SIG-M5 treated with dmso at 0.1 percent for 504 hours (cell line): ENCODE results near the gene CREB3L1.
"Not testable (repeated sequence)": the region's sequence is repeated elsewhere in the genome, so short reads cannot be mapped to it uniquely, and the experiment has no call there.

Experiments used
- DNase-seq: peaks from one replicate; lab custom pipeline; 2025; ENCODE audit not compliant: unreplicated experiment; lab: John Stamatoyannopoulos, UW

The CREB3L1 gene

DNA sequence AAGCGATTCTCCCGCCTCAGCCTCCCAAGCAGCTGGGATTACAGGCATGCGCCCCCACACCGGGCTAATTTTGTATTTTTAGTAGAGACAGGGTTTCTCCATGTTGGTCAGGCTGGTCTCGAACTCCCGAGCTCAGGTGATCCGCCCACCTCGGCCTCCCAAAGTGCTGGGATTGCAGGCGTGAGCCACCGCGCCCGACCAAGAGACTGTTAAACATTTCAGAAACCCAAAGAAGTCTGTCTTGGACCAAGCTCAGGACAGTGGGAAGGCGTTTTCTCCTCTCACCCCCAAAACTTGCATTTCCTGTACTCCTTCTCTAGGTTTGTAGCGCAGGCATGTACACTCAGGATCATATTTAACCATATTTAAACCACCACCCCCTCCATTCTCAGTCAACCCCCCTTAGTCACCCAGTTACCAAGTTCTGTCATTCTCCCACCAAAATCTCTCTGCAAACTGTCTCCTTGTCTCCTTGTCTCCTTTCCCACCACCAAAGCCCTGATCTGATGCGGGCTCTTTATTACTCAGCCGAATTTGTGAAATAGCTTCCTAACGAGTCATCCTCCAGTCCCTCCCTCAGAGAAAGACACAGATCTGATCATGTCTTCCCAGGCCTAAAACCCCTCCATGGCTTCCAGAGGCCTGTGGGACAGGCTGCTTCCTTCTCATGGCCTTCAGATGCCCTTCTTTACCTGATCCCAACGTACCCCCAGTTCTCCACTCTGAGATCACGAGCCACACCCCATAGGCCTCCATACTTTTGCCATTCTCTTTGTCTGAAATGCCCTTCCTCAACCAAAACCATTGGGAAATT, 29.0 kb upstream of the CREB3L1 start:
- DNase-seq: no peak

DNA sequence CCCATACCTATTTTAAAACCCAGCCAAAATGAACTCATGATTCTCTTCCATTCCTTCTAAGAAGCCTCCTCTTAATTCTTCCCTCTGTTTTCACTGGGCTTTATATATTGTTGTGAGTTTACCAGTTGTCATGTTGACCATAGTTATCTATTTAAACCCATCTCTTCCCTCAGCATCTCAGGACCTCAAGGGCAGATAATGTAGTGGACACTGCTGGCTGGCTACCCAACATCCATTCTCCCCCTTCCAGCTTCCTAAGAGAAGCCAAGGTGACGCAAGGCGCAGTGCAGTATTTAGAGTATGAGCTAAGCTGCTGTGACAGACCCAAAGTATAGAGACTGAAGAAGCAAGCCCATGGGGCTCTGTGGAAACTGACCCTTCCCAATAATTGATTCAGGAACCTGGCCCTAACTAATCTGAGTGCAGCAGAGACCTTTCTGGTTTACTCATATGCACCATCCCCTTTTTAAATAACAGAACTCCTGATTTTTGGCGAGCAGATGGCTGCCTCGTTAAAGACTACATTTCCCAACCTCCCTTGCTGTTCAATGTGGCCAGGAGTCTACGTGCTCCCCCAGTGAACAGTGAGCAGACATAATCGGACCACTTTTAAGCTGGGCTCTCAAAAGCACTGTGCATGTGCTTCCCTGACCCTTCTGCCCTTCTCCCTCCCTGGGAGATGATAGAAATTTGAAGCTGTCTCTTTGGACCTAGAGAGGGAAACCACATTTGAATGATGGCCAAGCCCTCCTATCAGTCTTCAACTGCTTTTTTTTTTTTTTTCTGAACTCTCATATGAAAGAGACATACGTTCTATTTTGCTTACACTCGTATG, 28.1 kb upstream of the CREB3L1 start:
- no peak for DNase-seq

- no peak for DNase-seq
These were observed 27.3 kb upstream of the CREB3L1 start for GRCh38 chr11:46249938-46250744.

- no peak for DNase-seq
These were observed 26.8 kb upstream of the CREB3L1 start for GRCh38 chr11:46250745-46251052.

- no peak for DNase-seq
These were observed 25.5 kb upstream of the CREB3L1 start for GRCh38 chr11:46251954-46252353.

DNA sequence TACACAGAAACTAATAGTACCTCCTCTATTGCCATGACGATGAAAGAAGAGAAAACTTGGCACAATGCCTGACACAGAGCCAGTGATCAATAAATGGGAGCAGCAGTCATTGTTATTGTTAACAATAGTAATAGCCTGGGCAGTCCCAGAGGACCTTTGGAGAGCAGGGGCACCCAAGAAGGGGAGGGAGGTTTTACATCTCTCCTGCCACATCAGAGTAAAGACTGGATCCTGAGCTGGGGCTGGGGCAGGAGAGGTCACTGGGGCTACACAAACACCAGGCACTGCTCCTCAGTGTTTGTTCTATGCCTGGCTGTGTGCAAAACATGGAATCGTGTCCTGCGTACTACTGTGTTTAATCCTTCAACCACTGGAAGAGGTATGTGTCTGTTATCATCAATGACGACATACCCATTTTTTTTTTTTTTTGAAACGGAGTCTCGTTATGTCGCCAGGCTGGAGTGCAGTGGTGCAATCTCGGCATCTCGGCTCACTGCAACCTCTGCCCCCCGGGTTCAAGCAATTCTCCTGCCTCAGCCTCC, 25.0 kb upstream of the CREB3L1 start:
- no peak for DNase-seq

DNA sequence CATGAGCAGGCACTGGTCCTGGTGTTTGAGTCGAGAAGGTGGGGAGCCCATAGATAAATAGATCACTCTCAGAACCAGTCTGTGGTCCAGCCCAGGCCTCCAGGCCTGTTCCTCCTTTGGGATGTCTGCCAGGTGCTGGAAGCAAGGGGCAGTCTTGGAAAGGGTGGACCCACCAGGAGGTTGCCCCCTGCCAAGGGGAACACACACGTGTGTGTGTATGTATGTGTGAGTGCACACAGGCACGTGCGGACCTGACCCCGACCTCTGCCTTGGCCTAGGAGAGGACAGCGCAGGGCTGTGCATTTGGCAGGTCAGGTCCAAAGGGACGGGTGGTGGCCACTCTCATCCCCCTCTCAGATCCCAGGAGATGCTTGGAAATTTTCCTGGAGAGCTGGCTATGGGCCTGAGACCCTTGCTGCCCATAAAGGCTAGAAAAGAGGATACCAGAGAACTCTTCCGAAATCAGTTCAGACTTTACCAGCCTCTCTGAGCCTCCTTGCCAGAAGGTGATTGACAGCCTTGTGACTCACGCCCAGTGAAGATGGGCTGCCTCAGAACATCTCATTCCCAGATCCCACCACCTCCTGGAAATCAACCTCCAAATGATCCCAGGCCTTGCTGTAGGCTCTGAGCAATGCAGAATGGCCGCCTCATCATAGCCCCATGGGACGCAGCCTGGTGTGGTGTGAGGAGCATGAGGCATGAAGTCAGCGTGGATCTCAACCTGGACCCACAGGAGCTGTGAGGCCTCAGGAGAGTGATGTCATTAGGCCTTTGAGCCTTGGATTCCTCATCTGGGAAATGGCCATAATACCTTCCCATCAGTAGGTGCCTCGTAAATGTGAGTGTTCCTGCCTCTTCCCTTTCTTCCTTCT, 24.0 kb upstream of the CREB3L1 start:
- DNase-seq: no peak

DNA sequence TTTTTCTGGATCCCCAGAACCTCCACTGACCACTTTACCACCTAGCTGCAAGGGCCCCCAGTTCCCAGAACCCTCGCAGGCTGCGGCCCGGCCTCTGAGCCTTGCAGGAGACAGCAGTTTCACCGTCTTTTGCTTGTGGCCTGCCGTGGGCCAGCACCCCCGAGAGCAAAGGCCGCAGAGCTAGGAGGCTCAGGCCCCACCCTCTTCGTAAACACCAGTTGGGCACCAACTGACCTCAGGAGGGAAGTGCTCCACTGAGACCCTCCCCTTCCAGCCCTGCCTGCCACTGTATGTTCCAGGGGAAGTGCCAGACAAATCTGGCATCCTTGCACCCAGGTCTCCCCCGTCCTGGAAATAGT, 23.4 kb upstream of the CREB3L1 start:
- DNase-seq: no peak

GRCh38 chr11:46256540-46257001, 20.9 kb upstream of the CREB3L1 start:
- no peak for DNase-seq

GRCh38 chr11:46259347-46259746, 18.1 kb upstream of the CREB3L1 start:
- not testable (repeated sequence) for DNase-seq

DNA sequence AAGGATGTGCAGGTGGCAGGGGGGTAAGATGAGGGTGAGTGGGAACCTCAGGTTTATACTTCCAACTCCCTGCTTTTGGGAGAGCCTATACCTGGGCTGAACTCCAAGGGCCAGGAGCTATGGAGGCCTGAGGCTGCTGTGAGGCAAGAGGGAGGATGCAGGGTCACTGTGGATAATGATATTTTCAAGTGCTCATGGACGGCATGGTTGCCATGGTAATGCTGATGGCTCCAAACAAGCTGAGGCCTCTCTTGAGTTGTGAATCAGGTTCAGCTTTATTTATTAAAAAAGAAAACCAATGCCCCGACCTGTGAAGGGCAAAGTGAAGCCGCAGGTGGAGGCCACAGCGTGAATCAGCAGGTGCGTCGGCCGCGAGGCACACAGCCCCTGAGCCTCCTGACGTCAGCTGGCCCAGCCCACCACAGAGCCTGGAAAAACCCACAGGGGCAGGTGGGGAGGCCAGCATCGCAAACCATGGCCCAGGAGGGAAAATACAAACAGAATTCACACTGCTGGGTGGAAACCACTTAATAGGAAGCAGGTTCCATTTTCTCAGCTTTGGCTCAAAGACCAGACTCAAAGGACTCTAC, 17.4 kb upstream of the CREB3L1 start:
- DNase-seq: no peak

GRCh38 chr11:46263120-46263519, 14.3 kb upstream of the CREB3L1 start:
- DNase-seq: no peak

DNA sequence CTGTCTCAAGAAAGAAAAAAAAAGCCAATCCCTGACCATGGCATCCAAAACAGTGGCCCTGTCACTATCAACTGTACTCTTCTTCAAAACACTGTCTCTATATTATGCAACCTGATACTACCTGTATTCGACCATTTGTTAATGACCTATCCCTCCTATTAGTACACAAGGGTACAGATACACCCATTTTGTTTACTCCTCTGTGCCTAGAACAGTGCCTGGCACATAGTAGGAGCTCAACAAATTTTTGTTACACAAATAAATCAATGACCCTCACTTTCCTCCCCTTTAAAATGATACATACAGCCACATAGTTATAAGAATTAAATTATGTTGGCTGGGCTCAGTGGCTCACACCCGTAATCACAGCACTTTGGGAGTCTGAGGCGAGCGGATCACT, 13.4 kb upstream of the CREB3L1 start:
- no peak for DNase-seq

- no peak for DNase-seq
These were observed 12.5 kb upstream of the CREB3L1 start for GRCh38 chr11:46264976-46265375.

DNA sequence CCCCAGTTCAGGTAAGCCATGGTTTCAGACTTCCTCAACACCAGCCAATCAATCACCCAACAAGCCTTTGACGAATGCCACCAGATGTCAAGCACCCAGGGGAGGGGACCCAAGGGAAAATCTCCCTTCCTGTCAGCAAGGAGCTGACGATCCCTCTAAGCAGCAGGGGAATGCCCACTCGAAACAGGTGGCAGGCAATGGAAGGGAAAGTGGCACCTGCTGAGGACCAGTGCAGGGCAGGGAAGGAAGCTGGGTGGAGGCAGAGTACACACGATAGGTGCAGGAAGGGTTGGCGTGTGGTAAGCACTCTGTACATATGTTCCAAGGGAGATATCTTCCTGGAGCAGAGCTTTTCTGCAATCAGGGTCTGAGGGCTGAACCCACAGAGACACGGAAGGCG, 11.7 kb upstream of the CREB3L1 start:
- no peak for DNase-seq

- DNase-seq: peak; percentile 21
These were observed 9.5 kb upstream of the CREB3L1 start for GRCh38 chr11:46267930-46268329.

GRCh38 chr11:46270684-46271083, 6.8 kb upstream of the CREB3L1 start:
- no peak for DNase-seq

DNA sequence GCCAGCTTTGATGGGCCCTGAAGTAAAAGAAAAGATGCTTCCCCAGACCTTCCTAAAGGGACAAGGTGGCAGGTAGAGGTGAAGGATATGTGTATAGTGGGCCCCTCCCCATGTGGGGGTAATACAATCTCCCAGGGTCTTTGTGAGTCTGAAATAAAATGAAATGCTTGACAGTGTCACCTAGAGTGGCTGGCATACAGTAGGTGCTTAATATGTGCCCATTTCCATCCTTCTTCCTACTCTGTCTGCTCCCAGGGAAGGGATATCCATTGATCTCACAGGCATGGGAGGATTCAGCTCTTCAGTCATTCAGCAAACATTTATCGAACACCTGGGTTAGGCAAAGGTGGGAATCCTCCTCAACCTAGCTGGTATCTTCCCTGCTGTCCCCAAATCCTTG, 6.1 kb upstream of the CREB3L1 start:
- no peak for DNase-seq

DNA sequence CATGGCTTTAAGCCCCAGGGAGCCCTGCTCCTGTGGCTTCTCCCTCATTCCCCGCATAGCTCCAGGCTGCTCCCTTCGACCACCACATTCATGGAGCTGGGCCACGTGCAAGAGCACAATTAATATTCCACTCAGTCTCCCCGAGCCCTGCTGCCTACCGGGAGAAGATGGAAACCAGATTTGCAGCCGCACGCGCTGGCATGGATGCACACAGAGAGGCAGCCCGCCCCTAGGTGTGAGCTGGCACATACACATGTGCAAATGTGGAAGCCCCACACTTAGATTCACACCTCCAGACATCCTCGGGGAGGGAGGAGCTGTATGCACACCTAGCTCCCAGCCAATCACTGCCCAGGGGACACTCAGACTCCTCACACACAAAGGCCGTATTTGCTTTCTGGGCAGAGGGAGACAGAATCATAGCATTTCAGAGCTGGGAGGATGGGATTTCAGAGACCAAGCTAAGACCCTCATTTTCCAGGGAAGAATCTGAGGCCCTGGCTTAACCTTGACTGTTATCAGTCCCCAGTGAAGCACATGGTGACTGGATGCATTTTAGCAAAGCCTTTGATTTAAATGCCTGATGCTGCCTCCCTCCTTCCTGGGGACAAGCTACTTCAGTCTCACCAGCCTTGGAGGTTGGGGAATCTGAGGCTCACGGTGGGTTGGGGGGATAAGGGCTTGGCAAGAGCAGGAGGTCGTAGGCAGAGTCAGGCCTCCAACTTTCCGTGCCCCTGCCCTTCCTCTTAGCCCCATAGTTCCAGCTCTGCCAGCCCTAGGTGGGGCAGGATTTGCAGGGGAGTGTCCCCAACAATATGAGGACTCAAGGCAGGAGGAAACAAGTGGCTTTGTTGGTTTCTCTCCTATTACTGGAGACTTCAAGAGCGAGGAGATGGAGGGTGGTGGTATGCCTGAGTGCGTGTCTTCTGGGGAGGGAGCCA, 5.3 kb upstream of the CREB3L1 start:
- no peak for DNase-seq
